ENCODE measurements around the gene RSU1.
"Not testable (repeated sequence)": the region's sequence is repeated elsewhere in the genome, so short reads cannot be mapped to it uniquely, and the experiment has no call there.

The RSU1 gene

GRCh38 chr10:16777473-16778370 lies 39.5 kb downstream of the RSU1 start:
- no peak for DNase-seq

GRCh38 chr10:16776896-16777295 lies 40.3 kb downstream of the RSU1 start:
- no peak for DNase-seq

GRCh38 chr10:16773334-16773733 lies 43.9 kb downstream of the RSU1 start:
- no peak for DNase-seq

GRCh38 chr10:16770670-16771069 lies 46.6 kb downstream of the RSU1 start:
- DNase-seq = no peak

- no peak for DNase-seq
These were observed 47.1 kb downstream of the RSU1 start for GRCh38 chr10:16770141-16770540.

- DNase-seq = no peak
These were observed 47.9 kb downstream of the RSU1 start for GRCh38 chr10:16769331-16769730.

GRCh38 chr10:16768702-16769101 lies 48.5 kb downstream of the RSU1 start:
- DNase-seq = no peak

GRCh38 chr10:16765509-16766375 lies 51.5 kb downstream of the RSU1 start:
- no peak for DNase-seq

- DNase-seq = no peak
These were observed 55.9 kb downstream of the RSU1 start for GRCh38 chr10:16761300-16761699.

GRCh38 chr10:16756561-16757221 lies 60.5 kb downstream of the RSU1 start:
- DNase-seq = no peak

- DNase-seq = no peak
These were observed 62.5 kb downstream of the RSU1 start for GRCh38 chr10:16754765-16755164.

- DNase-seq = not testable (repeated sequence)
These were observed 64.4 kb downstream of the RSU1 start for GRCh38 chr10:16752849-16753248.

GRCh38 chr10:16752099-16752498 lies 65.1 kb downstream of the RSU1 start:
- DNase-seq = no peak

- no peak for DNase-seq
These were observed 66.0 kb downstream of the RSU1 start for GRCh38 chr10:16751244-16751643.

GRCh38 chr10:16750461-16750860 lies 66.8 kb downstream of the RSU1 start:
- no peak for DNase-seq

- DNase-seq = no peak
These were observed 68.5 kb downstream of the RSU1 start for GRCh38 chr10:16748749-16749148.

GRCh38 chr10:16746856-16747255 lies 70.4 kb downstream of the RSU1 start:
- no peak for DNase-seq

GRCh38 chr10:16745061-16745460 lies 72.2 kb downstream of the RSU1 start:
- DNase-seq = no peak

- no peak for DNase-seq
These were observed 74.9 kb downstream of the RSU1 start for GRCh38 chr10:16742165-16742960.

- DNase-seq = no peak
These were observed 75.7 kb downstream of the RSU1 start for GRCh38 chr10:16741540-16741939.

- DNase-seq = no peak
These were observed 79.8 kb downstream of the RSU1 start for GRCh38 chr10:16737420-16737819.

GRCh38 chr10:16735671-16736070 lies 81.6 kb downstream of the RSU1 start:
- no peak for DNase-seq

Data from stimulated activated CD4-positive, alpha-beta T cell treated with anti-CD3 and anti-CD28 coated beads, Interleukin-4, amount 100 ng/mL, for 4 hours (primary cell).